Body of pancreas (tissue), 4 donors: ENCODE results near the gene DENND4A. TPM values are rescaled to one million over a fixed set of nuclear protein-coding genes. Genes with fewer than 3 reads are reported as not detected.

ENCODE experiments used
- ATAC-seq: fragments of 150-250 bp; one replicate; pipeline ENCODE4 v1.9.1; 2016
- DNase-seq, 4 donors: peaks; one replicate each; pipeline ENCODE4 v3.0.0-alpha.2; 2019
- H3K27ac ChIP-seq, 4 donors: fragments of 200-600 bp; sonication (generic); 1 replicate in 3 of 4; 2 replicates in 1 of 4; pipeline versions ENCODE4 v1.5.1 to v1.6.1; 2016 to 2019; ENCODE audit warnings: mild to moderate bottlenecking in 1 of 4, mixed read lengths in 1 of 4, moderate library complexity in 1 of 4
- H3K27me3 ChIP-seq, 2 donors: fragments of 200-600 bp; sonication (generic); one replicate each; pipeline ENCODE4 v1.6.0; 2016; ENCODE audit warnings: mild to moderate bottlenecking in 1 of 2
- H3K36me3 ChIP-seq, 2 donors: fragments of 200-600 bp; sonication (generic); replicated peaks in 1 of 2; 2 replicates each; pipeline ENCODE4 v1.5.1; 2016; ENCODE audit warnings: low read depth in 2 of 2; ENCODE audit not compliant: insufficient read depth in 1 of 2
- H3K4me1 ChIP-seq: fragments of 200-600 bp; sonication (generic); one replicate; pipeline ENCODE4 v1.6.0; 2016
- H3K4me3 ChIP-seq, 2 donors: fragments of 200-600 bp; sonication (generic); 1 replicate in 1 of 2; 2 replicates in 1 of 2; pipeline ENCODE4 v1.5.1; 2016 to 2019
- H3K9me3 ChIP-seq, 3 donors: fragments of 200-600 bp; sonication (generic); 1 replicate in 2 of 3; 2 replicates in 1 of 3; pipeline ENCODE4 v1.5.1; 2016
- POLR2A ChIP-seq, 3 donors: fragments of 450-650 bp; IDR thresholded peaks; one replicate each; pipeline ENCODE4 v1.6.1; 2016; ENCODE audit warnings: antibody characterized with exemption in 3 of 3, mild to moderate bottlenecking in 2 of 3
- WGBS, 2 donors: methylation state at CpG; one replicate each; pipeline ENCODE4 v1.1.5; 2017; 5-methylcytosine and 5-hydroxymethylcytosine counted together
- intact Hi-C: fragments of 100-400 bp; cut with DNase I; formaldehyde crosslinking; loops from one replicate; pipeline ENCODE4 v1.15.1; 2023
- total RNA-seq, 2 donors: library from RNA; depleted of rRNA; stranded (reverse); fragments of >200 nt; gene quantifications; one replicate each; pipeline ENCODE4 v1.1.0, GENCODE V29; 2016
- TF ChIP-seq, protein P1 (sequence below), 7 experiments: fragments of 450-650 bp in 4 of 7; fragments of 200-600 bp in 3 of 7; sonication (generic) in 3 of 7; IDR thresholded peaks; one replicate each; pipeline ENCODE4 v1.5.1; 2016 to 2019; ENCODE audit warnings: antibody characterized with exemption in 7 of 7

DENND4A gene
- total RNA-seq, 2 donors from 2014 or later, result 45.7 to 59.3 TPM

GRCh38 chr15:65626856-65627255, 165.2 kb downstream of the DENND4A start:
- ATAC-seq, result no peak
- Histone ChIP-seq H3K27ac (no peak overlapping the region), H3K9me3 (no peaks in the 10 kb centered on the region), H3K4me3 (no peak overlapping the region), H3K36me3 (no peaks in the 10 kb centered on the region), H3K27me3 (no peaks in the 10 kb centered on the region), H3K4me1 (no peaks in the 10 kb centered on the region)
- DNase-seq, result no peak
- TF ChIP-seq POLR2A (IDR thresholded peaks at IDR 0.05), result no peak
- TF ChIP-seq, protein P1, sequence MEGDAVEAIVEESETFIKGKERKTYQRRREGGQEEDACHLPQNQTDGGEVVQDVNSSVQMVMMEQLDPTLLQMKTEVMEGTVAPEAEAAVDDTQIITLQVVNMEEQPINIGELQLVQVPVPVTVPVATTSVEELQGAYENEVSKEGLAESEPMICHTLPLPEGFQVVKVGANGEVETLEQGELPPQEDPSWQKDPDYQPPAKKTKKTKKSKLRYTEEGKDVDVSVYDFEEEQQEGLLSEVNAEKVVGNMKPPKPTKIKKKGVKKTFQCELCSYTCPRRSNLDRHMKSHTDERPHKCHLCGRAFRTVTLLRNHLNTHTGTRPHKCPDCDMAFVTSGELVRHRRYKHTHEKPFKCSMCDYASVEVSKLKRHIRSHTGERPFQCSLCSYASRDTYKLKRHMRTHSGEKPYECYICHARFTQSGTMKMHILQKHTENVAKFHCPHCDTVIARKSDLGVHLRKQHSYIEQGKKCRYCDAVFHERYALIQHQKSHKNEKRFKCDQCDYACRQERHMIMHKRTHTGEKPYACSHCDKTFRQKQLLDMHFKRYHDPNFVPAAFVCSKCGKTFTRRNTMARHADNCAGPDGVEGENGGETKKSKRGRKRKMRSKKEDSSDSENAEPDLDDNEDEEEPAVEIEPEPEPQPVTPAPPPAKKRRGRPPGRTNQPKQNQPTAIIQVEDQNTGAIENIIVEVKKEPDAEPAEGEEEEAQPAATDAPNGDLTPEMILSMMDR (IDR thresholded peaks at IDR 0.05), result no peak
- WGBS, 2 donors, result 57 to 68% methylated on average over 4 of the region's 4 CpGs
- intact Hi-C loops, result no loop called here

DNA sequence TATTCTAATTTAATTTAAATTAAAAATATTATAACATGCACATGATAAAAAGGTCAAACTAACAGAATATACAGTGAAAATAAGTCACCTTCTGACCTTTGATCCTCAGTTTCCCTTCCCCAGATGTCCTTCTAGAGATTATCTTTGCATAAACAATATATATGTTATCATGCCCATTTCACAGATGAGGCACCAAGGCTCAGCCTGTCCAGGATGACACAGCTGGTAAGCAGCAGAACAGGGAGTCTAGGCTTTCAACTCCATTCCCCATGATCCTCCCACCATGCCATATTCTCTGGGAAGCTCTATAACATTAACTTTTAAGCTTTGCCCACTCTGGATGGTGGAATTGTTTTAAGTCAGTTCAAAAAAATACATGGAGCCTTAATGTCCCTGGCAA, 169.0 kb downstream of the DENND4A start:
- no peaks in the 10 kb centered on the region for H3K27me3 ChIP-seq
- no peak for ATAC-seq
- H3K4me3 ChIP-seq, result no peak overlapping the region
- no peaks in the 10 kb centered on the region for H3K4me1 ChIP-seq
- H3K27ac ChIP-seq, result no peak overlapping the region
- no peaks in the 10 kb centered on the region for H3K9me3 ChIP-seq
- intact Hi-C loops, result no loop called here
- no peak for TF ChIP-seq POLR2A (IDR thresholded peaks at IDR 0.05)
- TF ChIP-seq, protein P1 (IDR thresholded peaks at IDR 0.05), result no peak
- DNase-seq, result no peak
- no peaks in the 10 kb centered on the region for H3K36me3 ChIP-seq

DNA sequence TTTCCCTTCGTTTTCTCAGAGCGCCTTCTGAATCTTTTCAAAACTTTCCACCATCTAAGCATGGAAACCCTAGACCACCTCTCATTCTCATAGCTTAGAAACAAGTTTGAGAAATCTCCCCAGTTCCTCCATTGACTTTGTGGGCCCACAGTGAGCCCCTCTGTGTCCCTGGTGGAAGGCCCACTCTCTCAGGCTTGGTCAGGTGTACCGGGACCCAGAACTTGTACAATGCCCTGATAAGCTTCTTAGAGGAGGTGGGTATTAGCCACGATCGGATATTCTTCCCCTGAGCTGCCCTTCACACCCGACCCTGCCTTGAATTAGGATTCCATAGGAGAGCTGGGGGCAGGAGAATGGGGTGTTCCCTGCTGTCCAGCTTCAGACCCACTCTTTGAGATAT, 170.5 kb downstream of the DENND4A start, which contains the start of gene SLC24A1:
Gene SLC24A1, plus strand, starts transcription at position 301 of the 400 bp plus-strand sequence. CDS start 2,143 bp downstream, outside the sequence.
- Histone ChIP-seq H3K36me3 (no peaks in the 10 kb centered on the region), H3K9me3 (no peaks in the 10 kb centered on the region), H3K4me3 (no peak within 1 kb of the TSS), H3K4me1 (no peaks in the 10 kb centered on the region), H3K27me3 (no peaks in the 10 kb centered on the region), H3K27ac (no peak within 1 kb of the TSS)
- 79 to 83% methylated on average over 6 of the region's 6 CpGs for WGBS, 2 donors
- intact Hi-C loops, result no loop called here
- DNase-seq, result no peak
- ATAC-seq, result no peak
- TF ChIP-seq POLR2A (IDR thresholded peaks at IDR 0.05), result no peak
- TF ChIP-seq, protein P1 (IDR thresholded peaks at IDR 0.05), result no peak

DNA sequence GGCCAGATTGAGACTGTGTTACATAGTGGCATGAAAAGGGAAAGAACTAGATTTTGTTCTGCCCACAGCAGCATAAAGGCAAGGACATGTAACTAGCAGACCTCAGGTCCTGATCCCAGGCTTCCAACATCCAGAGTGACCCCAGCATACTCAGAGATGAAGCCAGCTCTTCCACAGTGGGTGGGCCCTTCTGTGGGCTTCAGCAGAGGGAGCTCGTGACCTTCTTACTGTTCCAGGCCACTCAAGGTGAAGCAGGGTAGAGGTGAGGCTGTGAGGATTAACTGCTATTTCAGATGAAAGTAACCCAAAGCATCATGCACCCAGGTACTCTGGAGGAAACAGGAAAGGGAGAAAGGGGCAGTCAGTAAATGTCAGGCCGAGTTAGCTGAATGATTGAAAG, 171.3 kb downstream of the DENND4A start:
- Histone ChIP-seq H3K27ac (no peak overlapping the region), H3K4me3 (no peak overlapping the region), H3K36me3 (no peaks in the 10 kb centered on the region), H3K27me3 (no peaks in the 10 kb centered on the region), H3K4me1 (no peaks in the 10 kb centered on the region), H3K9me3 (no peaks in the 10 kb centered on the region)
- TF ChIP-seq, protein P1 (IDR thresholded peaks at IDR 0.05), result no peak
- no peak for TF ChIP-seq POLR2A (IDR thresholded peaks at IDR 0.05)
- ATAC-seq (no peak), DNase-seq (no peak)
- intact Hi-C loops, result no loop called here
- 69 to 83% methylated on average over 2 of the region's 2 CpGs for WGBS, 2 donors

DNA sequence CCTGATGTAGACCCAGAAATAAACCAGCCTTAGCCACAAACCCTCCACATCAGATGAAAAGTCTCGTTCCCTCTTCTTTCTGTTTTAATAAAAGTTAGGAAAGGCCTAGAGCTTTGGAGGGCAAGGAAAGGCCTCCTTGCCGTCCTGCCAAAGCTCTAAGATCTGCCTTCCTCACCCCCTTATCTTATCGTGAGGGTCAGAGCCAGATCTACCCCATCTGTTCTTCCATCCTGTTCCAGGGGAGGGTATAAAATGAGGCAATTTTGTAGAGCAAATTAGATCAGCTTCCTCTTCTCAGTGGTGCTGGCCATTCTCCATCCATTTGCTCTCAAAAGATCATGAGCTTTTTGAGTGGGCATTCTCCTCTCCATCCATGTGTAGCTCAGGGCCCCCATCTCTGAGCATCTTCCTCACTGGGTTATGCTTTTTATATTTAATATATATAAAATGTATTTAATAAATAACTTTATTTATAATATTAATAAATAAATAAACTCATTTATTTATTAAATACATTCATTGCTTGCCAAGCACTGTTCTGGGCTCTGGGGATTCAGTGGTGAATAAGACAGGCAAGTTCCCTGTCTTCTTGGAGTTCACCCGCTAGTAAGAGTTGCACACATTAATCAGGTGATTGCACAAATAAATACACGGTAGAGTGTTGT, 172.3 kb downstream of the DENND4A start:
- ATAC-seq, result no peak
- Histone ChIP-seq H3K27ac (no peak overlapping the region), H3K27me3 (no peaks in the 10 kb centered on the region), H3K4me1 (no peaks in the 10 kb centered on the region), H3K36me3 (no peaks in the 10 kb centered on the region), H3K9me3 (no peaks in the 10 kb centered on the region), H3K4me3 (no peak overlapping the region)
- intact Hi-C loops, result no loop called here
- TF ChIP-seq POLR2A (IDR thresholded peaks at IDR 0.05), result no peak
- TF ChIP-seq, protein P1 (IDR thresholded peaks at IDR 0.05), result no peak
- no peak for DNase-seq
- 55 to 63% methylated on average over 5 of the region's 5 CpGs for WGBS, 2 donors
